ENCODE results near the gene NCOA1. TPM values are rescaled to one million over a fixed set of nuclear protein-coding genes. Genes with fewer than 3 reads are reported as not detected.

NCOA1 gene
- polyA plus RNA-seq, 3 donors, result 7.3 to 30.2 (median 10.2) TPM

- no peaks in the 10 kb centered on the region for H3K9me3 Mint-ChIP-seq
- peaks cover 23% of the 10 kb centered on the region for H3K4me1 Mint-ChIP-seq
- H3K27ac Mint-ChIP-seq, result peak overlapping the region in 6 of 7 donors; percentile 53 to 91 (median 73)
- peak overlapping the region; percentile 59 to 67 for H3K27ac ChIP-seq (ENCODE audit: low read depth in 1 of 2, low read length in 2 of 2)
- TF ChIP-seq CTCF (IDR thresholded peaks at IDR 0.05), result no peak
- peaks cover 39 to 87% of the 10 kb centered on the region in 2 donors for H3K36me3 ChIP-seq (replicated peaks in 1 of 2; ENCODE audit: control insufficient read depth in 1 of 2, insufficient read depth in 2 of 2, low read length in 2 of 2)
- H2AFZ ChIP-seq (ENCODE audit: insufficient read depth, low read depth, low read length, poor library complexity, severe bottlenecking), result peak overlapping the region; percentile 46
- H4K20me1 ChIP-seq (ENCODE audit: insufficient read depth, low read length), result no peaks in the 10 kb centered on the region
- no peaks in the 10 kb centered on the region for H3K9me3 ChIP-seq (replicated peaks in 1 of 2; ENCODE audit: control insufficient read depth in 1 of 2, insufficient read depth in 1 of 2, low read length in 2 of 2)
- no peaks in the 10 kb centered on the region for H3K27me3 ChIP-seq (ENCODE audit: control insufficient read depth in 2 of 2, insufficient read depth in 2 of 2, low read length in 2 of 2)
- WGBS (ENCODE audit: insufficient coverage), result 51% methylated on average over 7 of the region's 9 CpGs
- H3K4me1 ChIP-seq (ENCODE audit: control insufficient read depth in 1 of 2, insufficient read depth in 2 of 2, low read length in 2 of 2), result peaks cover 17 to 21% of the 10 kb centered on the region in 2 donors
- H3K36me3 Mint-ChIP-seq, result peaks cover 65 to 90% of the 10 kb centered on the region in 2 donors
- H3K4me3 ChIP-seq (replicated peaks in 1 of 3; ENCODE audit: low read depth in 2 of 3, low read length in 3 of 3), result no peak overlapping the region
- peaks cover 4% of the 10 kb centered on the region for H3K79me2 ChIP-seq (ENCODE audit: insufficient read depth, low read length)
- no peak for DNase-seq
- H3K27me3 Mint-ChIP-seq (ENCODE audit: low read depth in 3 of 3), result no peaks in the 10 kb centered on the region
- peak overlapping the region; percentile 9 to 40 for H3K4me3 Mint-ChIP-seq
- no peak overlapping the region for H3K4me2 ChIP-seq (replicated peaks; ENCODE audit: extremely low read depth, low read length, poor library complexity, severe bottlenecking)
- H3K9ac ChIP-seq (ENCODE audit: insufficient read depth, low read length, poor library complexity, severe bottlenecking), result peak overlapping the region; percentile 11
- intact Hi-C loops (cut with micrococcal nuclease), result no loop called here
Measured at GRCh38 chr2:24818721-24819167, 327.7 kb downstream of the NCOA1 start.

DNA sequence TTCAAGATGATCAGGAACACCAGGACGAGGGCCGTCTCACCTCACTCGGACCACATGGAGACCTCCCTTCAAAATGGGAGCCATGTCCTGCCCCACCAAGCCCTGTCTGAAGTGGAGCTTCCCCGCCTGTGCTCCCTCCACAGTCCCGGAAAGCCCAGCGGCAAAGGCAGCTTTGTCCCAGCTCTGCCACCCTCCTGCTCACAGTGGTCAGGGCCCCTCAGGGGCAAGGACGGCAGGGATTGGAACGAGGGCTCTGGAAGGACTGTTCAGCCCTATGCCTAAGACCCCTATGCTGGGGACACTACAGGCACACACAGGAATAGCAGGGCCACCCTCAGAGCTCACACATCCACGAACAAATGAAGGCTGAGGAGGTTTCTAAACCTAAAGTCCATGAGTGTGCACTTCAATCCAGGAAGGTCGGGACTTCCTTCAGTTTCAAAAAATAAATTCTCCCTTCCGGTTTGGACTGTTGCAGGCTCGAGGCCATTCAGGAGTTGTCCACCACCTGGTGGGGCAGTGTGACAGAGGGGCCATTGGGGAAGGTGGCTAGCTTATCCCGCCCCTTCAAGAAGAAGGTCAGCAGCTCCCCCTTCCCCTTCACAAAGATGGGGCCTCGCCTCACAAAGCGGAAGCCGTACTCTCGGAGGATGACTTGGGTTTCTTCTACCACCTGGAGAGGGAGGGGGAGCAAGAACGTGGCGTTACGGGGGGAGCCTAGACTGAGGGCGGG is 328.6 kb downstream of the NCOA1 start:
- no peak for TF ChIP-seq CTCF (IDR thresholded peaks at IDR 0.05)
- DNase-seq, result no peak
- H3K36me3 Mint-ChIP-seq, result peaks cover 64 to 89% of the 10 kb centered on the region in 2 donors
- Histone ChIP-seq H3K9me3 (replicated peaks in 1 of 2; ENCODE audit: control insufficient read depth in 1 of 2, insufficient read depth in 1 of 2, low read length in 2 of 2) (no peaks in the 10 kb centered on the region), H3K4me2 (replicated peaks; ENCODE audit: extremely low read depth, low read length, poor library complexity, severe bottlenecking) (no peak overlapping the region), H4K20me1 (ENCODE audit: insufficient read depth, low read length) (no peaks in the 10 kb centered on the region), H2AFZ (ENCODE audit: insufficient read depth, low read depth, low read length, poor library complexity, severe bottlenecking) (no peak overlapping the region), H3K27me3 (ENCODE audit: control insufficient read depth in 2 of 2, insufficient read depth in 2 of 2, low read length in 2 of 2) (no peaks in the 10 kb centered on the region), H3K79me2 (ENCODE audit: insufficient read depth, low read length) (no peaks in the 10 kb centered on the region), H3K36me3 (replicated peaks in 1 of 2; ENCODE audit: control insufficient read depth in 1 of 2, insufficient read depth in 2 of 2, low read length in 2 of 2) (peaks cover 39 to 85% of the 10 kb centered on the region in 2 donors), H3K27ac (ENCODE audit: low read depth in 1 of 2, low read length in 2 of 2) (no peak overlapping the region), H3K9ac (ENCODE audit: insufficient read depth, low read length, poor library complexity, severe bottlenecking) (no peak overlapping the region), H3K4me1 (ENCODE audit: control insufficient read depth in 1 of 2, insufficient read depth in 2 of 2, low read length in 2 of 2) (peaks cover 17 to 21% of the 10 kb centered on the region in 2 donors), H3K4me3 (replicated peaks in 1 of 3; ENCODE audit: low read depth in 2 of 3, low read length in 3 of 3) (no peak overlapping the region)
- intact Hi-C loops (cut with micrococcal nuclease), result no loop called here
- no peaks in the 10 kb centered on the region for H3K27me3 Mint-ChIP-seq (ENCODE audit: low read depth in 3 of 3)
- WGBS (ENCODE audit: insufficient coverage), result 94% methylated on average over 8 of the region's 21 CpGs
- H3K4me3 Mint-ChIP-seq, result no peak overlapping the region
- no peaks in the 10 kb centered on the region for H3K9me3 Mint-ChIP-seq
- H3K27ac Mint-ChIP-seq, result peak overlapping the region in 2 of 7 donors; percentile 57 to 74
- peaks cover 23% of the 10 kb centered on the region for H3K4me1 Mint-ChIP-seq

Measured in CD14-positive monocyte (primary cell).